GM12864 (cell line): Measurements from ENCODE around the gene TBCK.
"Not testable (repeated sequence)": the region's sequence is repeated elsewhere in the genome, so short reads cannot be mapped to it uniquely, and the experiment has no call there.

Experiments
- DNase-seq: peaks from one replicate; pipeline ENCODE4 v3.0.0-alpha.2; 2011; ENCODE audit warnings: low read depth
- H3K4me3 ChIP-seq: 2 replicates; pipeline ENCODE4 v1.5.1; 2011; ENCODE audit warnings: mild to moderate bottlenecking, low read depth, low read length, control low read depth
- CTCF ChIP-seq: IDR thresholded peaks from 2 replicates; pipeline ENCODE4 v1.5.1; 2011; ENCODE audit warnings: low read depth, mild to moderate bottlenecking, moderate library complexity, low read length, control low read depth, inconsistent platforms; ENCODE audit errors: missing control alignments

The TBCK gene

GRCh38 chr4:106114270-106114669 is 201.7 kb downstream of the TBCK start:
- TF ChIP-seq CTCF: no peak
- H3K4me3 ChIP-seq: no peak overlapping the region
- DNase-seq: no peak

GRCh38 chr4:106111778-106112469 is 204.1 kb downstream of the TBCK start:
- DNase-seq, H3K4me3 ChIP-seq: not testable (repeated sequence)

- no peak for TF ChIP-seq CTCF
- DNase-seq: no peak
- no peak overlapping the region for H3K4me3 ChIP-seq
These were observed 206.1 kb downstream of the TBCK start for GRCh38 chr4:106109929-106110328.

- H3K4me3 ChIP-seq: no peak overlapping the region
- DNase-seq: no peak
- TF ChIP-seq CTCF: no peak
These were observed 210.3 kb downstream of the TBCK start for GRCh38 chr4:106105697-106106096.

GRCh38 chr4:106104276-106104675 is 211.7 kb downstream of the TBCK start:
- no peak for TF ChIP-seq CTCF
- no peak overlapping the region for H3K4me3 ChIP-seq
- DNase-seq: no peak

GRCh38 chr4:106096454-106096853 is 219.6 kb downstream of the TBCK start:
- DNase-seq: no peak
- no peak for TF ChIP-seq CTCF
- H3K4me3 ChIP-seq: no peak overlapping the region

- no peak for DNase-seq
- TF ChIP-seq CTCF: no peak
- H3K4me3 ChIP-seq: no peak overlapping the region
These were observed 220.6 kb downstream of the TBCK start for GRCh38 chr4:106095408-106095807.
